GM19238 (cell line): ENCODE measurements around the gene DNAH2.

Source experiments
- DNase-seq: peaks from one replicate; pipeline ENCODE4 v3.0.0; 2011; ENCODE audit warnings: low spot score; ENCODE audit not compliant: insufficient read length

The DNAH2 gene

DNA sequence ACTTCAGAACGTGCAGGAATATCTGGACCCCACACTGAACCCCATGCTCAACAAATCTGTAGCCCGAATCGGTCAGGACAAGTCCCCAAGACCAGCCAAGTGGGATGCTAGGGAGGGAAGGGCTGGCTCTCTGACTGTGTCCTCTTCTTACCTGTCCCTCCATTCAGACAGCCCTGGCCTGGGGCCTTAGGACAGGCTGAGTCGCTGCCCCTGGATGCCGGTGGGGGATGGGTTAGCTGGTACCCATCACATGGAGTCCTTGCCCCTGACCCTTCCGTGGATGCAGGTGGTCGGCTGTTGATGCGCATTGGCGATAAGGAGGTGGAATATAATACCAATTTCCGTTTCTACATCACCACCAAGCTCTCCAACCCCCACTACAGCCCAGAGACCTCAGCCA is 100.5 kb downstream of the DNAH2 start:
- no peak for DNase-seq

DNA sequence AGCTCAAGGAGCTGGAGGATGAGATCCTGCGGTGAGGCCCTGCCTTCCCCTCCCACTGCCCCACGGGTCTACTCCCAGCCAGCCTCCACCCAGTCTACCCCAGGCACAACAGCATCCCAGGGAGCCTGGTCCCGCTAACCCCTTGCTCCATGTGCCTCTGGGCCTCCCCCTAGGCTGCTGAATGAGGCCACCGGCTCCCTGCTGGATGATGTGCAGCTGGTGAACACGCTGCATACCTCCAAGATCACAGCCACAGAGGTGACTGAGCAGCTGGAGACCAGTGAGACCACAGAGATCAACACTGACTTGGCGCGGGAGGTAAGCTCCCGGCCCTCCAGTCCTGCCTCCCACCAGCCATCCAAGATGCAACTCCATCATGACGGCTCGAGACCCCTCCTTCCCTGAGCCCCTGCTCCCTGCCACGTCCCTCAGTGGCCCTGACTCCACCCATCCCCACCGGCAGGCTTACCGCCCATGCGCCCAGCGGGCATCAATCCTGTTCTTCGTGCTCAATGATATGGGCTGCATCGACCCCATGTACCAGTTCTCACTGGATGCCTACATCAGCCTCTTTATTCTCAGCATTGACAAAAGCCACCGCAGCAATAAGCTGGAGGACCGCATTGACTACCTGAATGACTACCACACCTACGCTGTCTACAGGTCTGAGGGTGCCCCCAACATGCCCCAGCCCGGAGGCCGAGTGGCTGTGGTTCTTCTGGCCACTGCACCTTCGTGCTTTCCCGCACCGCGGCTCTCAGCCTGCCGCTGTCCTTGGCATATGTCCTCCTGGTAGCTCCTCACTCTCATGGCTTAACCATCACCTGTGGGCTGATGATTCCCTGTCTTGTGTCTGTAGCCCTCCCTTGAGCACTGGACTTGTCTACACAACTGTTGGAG is 101.5 kb downstream of the DNAH2 start:
- DNase-seq: no peak

DNA sequence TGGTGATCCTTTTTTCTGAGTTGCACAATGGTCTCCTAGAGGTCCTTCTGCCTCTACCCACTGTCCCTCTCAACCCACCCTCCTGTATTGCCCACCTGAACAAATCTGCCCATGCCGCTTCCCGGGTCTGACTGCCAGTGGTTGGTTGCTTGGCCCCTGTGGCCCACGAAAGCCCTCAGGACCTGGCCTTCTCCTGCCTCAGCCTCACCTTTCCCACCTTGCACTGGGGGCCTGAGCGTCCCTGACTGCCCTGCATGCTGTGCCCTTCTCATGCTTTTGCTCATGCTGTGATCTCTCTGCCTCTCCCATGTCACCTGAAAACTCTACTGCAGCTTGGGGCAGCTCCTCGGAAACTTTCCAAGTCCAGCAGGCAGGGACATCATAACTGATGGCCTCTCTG is 102.7 kb downstream of the DNAH2 start:
- no peak for DNase-seq

DNA sequence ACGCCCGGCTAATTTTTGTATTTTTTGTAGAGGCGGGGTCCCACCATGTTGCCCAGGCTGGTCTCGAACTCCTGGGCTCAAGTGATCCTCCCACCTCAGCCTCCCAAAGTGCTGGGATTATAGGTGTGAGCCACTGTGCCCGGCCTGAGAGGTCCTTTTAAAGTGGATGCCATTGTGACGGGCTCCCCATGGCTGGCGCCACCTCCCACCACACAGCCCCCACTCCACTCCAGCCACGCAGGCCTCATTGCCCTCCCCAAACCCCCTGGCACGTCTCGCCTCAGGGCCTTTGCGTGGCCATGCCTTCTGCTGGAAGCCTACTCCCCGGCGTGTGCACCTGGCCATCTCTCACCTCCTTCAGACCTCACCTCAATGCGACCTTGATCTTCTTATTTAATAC is 104.6 kb downstream of the DNAH2 start:
- no peak for DNase-seq

DNA sequence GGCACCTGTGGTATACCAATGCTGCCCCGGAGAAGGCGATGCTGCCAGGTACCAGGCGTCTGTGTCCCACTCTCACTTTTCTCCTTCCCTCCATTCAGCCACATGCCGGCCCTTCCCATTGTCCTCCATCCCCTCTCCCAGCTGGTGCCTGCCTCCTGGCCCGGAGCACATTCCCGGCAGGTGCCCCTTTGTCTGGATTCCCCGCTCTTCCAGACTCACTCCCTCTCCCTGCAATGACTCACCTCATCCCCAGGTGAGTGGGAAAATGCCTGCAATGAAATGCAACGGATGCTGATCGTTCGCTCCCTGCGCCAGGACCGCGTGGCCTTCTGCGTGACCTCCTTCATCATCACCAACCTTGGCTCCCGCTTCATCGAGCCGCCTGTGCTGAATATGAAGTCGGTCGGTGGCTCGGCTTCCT is 106.0 kb downstream of the DNAH2 start:
- no peak for DNase-seq

DNA sequence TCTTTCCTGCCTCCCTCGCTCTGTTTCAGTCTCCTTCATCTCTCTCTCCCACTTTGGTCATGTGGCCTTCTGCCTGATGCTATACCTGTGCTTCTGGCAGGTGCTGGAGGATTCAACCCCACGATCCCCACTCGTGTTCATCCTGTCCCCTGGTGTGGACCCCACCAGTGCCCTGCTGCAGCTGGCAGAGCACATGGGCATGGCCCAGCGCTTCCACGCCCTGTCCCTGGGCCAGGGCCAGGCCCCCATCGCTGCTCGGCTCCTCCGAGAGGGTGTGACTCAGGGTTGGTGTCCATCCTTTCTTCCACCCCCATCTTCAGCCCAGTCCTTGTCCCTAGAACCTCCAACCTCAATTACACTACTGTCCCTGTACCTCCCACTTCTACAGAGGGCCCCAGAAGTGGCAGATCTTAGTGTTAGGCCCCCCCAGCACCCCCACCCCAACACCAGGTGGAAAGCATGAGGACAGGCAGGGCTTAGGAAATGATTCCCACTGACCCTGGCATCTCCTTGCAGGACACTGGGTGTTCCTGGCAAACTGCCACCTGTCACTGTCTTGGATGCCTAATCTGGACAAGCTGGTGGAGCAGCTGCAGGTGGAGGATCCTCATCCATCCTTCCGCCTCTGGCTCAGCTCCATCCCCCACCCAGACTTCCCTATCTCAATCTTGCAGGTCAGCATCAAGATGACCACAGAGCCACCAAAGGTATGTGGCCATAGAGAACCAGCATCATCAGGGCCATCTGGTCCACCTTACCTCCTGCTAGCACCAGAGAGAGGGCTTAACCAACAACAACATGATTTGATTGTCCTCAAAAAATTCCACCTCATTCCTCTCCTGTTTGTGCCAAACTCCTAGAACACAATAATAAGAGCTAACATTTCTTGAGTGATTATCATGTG is 106.7 kb downstream of the DNAH2 start:
- no peak for DNase-seq

DNA sequence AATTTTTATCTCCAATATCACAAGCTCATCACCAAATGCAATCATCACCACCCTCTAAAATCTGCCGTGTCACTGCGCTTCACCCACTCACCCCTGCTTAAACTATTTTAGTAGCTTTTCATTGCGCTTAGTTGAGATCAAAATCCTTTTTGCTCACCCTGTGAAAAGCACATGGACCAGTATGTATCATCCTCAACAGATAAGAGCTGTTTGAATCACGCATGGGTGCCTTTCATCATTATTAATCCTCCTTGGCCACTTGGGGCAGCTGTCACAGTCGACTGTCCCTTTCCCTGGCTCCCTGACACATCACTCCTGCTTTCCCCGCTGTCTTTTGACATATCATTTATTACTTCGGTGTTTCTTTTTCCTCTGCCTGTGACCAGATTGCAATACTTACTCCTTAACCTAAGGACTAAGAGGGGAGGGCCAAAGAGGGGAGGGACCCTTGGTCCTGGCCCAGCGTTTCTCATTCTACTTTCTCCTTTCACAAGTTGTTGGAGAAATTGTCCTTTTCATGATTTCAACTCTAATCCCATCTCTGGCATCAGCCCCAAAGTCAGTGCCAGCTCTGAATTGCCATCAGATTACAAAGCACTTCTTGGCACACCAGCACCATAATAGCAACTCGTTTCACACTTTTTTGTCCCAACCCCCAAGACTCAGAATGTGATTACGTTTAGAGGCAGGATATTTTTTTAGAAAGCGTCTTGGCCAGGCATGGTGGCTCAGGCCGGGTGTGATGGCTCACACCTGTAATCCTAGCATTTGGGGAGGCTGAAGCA is 107.9 kb downstream of the DNAH2 start:
- DNase-seq: no peak

DNA sequence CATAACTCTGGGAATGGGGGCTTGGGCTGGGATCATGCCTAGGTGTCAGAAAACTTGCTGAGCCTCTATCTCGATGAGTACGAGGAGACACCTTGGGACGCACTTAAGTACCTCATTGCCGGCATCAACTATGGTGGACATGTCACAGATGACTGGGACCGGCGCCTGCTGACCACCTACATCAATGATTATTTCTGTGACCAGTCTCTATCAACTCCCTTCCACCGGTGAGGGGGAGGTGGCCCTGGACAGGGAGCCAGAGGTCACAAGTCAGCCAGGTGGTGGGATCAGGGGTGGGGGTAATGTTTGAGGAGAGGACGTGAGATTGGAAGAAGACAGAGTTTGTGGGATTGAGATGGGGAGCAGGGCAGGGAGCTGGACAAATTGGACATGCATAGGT is 113.1 kb downstream of the DNAH2 start:
- no peak for DNase-seq

DNA sequence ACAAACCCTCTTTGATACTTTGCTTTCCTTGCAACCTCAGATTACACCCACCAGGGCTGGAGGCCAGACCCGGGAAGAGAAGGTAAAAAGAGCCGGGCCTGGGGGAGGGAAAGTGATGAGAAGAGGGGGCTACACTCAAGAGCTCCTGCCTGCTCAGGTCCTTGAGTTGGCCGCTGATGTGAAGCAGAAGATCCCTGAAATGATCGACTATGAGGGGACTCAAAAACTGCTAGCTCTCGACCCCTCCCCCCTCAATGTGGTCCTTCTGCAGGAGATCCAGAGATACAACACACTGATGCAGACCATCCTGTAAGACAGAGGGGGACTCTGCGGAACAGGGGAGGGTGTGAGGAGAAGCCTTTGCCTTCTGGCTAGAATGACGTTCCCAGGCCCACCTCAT is 113.7 kb downstream of the DNAH2 start:
- no peak for DNase-seq

DNA sequence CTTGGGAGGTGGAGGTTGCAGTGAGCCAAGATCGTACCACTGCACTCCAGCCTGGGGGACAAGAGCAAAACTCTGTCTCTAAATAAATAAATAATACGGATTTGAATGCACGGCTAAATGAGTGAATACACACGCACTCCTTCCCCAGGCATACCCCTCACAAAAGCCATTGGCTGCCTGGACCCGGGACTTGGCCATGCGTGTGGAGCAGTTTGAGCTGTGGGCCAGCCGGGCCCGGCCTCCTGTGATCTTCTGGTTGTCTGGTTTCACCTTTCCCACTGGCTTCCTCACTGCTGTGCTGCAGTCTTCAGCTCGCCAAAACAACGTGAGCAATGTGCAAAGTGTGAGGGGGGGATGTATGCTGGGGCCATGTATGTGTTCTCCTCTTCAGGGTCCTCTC is 114.9 kb downstream of the DNAH2 start:
- DNase-seq: no peak

DNA sequence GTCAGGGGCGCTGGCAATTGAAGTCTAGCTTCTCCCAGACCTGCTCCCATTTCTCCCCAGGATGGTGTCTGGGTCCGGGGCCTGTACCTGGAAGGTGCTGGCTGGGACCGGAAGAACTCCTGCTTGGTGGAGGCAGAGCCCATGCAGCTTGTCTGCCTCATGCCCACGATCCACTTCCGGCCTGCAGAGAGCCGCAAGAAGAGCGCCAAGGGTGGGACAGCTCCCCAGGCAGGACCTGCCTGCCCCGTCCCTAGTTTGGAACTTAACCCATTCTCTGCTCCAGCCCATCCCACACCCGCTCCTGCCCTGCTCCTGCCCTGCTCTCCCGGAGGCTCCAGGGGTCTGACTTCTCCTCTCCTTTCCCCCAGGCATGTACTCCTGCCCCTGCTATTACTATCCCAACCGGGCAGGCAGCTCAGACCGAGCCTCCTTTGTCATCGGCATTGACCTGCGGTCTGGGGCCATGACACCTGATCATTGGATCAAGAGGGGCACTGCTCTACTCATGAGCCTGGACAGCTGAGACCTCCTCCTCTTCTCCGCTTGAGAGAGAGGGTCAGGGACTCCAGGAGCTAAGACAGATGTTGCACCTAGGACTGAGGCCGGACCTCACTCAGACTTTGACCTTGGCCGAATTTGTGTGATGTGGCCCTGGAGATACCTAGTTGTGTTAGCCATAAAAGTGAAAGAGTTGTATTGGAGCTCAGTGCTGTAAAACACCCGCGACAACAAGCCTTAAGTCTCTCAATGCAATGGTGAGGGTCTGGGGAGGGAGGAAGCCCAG is 115.7 kb downstream of the DNAH2 start:
- no peak for DNase-seq

DNA sequence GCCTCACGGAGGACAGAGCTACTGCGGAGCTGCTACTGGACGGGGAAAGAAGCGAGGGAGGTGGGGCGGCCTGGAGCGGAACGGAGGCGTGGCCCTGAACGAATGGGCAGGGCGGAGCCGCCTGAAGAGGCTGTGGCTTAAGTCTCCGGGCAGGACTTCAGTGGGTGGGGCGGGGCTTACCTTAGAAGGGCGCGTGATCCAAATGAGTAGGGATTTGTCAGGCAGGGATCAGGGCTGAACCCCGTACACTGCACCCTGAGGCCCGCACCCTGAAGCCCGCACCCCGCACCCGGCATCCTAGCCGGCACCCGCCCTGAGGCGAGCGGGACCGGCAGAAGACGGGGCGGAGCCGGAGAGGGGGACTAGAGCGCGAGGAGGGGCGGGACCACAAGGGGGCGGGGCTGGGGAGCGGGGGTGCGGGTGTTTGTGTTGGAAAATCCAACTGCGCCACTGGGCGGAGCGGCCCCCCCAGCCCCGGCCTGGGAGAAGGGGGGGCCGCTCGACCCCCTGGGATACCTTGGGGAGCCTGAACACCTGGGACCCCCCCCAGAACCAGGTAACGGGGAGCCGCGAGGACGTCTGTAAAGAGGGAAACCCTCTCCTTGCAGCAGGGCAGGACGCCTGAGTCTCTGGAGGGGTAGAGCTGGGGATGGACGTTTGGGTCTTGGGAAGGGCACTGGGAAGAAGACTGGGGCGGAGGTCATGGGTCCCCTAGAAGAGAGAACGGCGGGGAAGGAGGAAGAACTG is 116.4 kb downstream of the DNAH2 start, which contains the start of gene KDM6B:
KDM6B (plus strand) TSS at position 423 of the 747 bp plus-strand sequence. CDS start 11,338 bp downstream, outside the sequence.
- DNase-seq: peak; percentile 91

DNA sequence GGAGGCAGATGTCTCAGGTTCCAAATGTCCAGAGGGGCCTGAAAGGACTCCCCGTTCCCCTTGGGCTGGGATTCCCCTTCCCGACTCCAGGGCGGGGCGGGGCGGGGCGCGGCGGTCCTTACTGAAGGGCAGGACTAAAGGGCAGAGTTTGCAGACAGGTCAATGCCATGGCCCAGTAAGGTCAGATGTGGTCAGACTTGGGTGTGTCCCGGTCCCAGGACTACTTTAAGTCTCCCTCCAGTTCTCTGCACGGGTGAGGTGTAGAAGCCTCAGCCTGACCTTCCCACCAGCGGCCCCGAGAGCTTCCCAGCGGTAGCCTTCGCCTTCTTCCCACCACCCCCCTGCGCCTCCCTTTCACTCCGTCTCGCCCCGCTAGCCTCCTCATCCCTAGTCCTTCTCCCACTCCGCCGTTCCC is 117.0 kb downstream of the DNAH2 start:
- no peak for DNase-seq

DNA sequence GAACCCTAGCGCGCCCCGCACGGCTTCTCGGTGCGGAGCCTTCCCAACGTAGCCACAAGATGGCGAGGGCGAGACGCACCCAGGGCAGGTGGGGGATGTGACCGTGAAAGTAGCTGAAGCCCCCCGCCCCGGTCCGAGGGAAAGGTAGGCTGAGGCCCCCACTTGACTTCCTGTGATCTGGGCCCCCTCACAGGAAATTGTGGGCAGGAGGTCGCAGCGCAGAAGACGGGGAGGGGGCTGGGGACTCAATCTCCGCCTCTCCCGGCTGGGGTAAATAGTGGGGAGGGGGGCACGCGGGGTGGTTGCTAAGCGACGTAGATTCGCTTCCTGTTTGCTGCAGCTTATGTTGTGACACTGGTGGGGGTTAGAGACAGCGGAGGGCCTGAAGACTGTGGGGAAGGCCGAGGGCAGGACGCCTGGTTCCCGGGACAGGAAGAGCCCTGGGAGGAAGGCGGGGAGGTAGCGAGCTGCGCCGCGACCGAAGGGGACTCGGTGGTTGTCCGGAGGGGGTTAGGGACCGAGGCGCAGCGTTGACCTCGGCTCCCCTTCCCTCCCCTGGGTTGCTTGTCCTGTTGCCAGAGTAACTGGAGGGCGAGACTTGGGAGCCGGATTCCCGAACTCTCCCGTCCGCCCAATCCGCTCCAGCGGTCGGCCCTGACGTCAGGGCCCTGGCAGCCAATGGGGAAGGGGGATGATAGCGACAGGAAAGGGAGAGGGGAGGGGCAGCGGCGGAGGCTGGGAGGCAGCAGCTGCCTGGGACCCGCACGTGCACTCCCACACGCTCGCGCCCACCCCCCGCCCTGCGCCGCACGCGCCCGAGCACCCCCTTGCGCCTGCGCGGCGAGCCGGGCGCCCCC is 117.6 kb downstream of the DNAH2 start:
- peak; percentile 86 for DNase-seq

DNA sequence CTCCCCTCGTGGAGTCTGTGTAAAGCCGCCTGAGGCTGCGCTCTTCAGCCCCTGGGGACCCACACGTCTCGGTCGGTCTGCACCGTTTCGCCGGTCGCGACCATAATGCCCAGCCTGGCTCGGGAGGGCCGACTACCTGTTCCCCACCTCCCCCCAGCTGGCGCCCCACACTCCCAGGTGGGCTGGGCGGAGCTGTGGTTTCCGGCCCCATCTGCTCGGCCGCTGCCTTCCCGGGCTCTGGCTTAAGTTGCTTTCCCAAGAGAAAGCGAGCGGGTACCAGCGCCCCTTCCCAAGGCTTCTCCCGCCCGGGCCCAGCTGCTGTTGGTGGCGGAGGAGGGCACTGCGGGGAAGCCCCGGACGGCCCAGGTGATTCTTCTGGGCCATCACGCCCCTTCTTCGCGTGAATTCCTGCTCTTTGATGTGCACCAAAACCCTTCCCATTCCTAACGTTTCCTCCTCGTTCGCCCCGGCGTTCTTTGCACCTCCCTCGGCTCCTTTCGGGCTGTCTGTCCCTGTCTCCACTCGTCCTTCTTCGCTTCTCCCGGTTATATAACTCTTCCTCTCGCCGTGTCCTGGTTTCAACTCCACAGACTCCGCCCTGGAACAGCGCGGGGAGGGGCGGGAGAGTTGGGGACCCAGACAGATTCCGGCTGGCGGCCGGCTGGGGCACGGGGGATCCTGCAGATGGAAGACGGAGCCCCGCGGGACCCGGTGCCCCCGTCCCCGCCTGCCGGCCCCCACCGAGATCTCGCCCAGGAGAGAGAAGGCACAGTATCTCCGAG is 118.5 kb downstream of the DNAH2 start:
- DNase-seq: no peak

DNA sequence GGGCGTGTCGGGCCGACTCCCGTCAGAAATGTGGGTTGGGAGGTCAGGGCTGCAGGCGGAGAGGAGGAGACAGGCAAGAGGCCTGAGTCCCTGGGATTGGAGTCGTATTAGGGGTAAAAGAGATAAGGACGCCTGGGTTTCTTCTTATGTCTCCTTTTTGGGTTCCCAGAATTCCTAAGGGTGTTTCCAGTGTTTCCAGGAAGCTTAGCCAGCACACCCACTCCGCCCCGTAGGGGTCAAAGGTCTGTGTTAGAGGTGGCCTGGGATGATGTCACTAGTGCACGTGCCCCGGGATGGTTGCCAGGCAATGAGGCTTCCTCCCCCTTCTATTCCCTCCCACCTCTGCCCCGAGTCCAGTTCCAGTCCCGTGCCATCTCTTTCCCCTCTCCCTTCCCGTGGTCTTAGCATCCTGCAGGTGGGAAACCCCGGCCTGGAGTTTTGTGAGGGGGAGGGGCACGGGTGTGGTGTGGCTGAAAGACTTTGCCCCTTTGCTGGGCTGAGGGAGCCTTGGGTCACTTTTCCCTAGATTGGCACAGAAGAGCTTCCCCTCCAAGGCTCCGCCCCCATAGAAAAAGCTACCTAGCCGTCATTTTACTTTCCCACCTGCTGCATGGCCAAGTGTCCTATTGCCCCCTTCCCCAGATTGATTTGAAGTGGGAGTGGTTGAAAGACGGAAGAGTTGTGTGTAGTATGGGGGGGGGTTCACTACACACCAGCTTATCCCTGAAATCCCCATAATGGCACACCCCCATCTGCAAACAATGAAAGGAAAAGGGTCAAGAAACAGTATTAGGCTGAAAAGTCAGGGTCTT is 119.3 kb downstream of the DNAH2 start:
- DNase-seq: peak; percentile 64

DNA sequence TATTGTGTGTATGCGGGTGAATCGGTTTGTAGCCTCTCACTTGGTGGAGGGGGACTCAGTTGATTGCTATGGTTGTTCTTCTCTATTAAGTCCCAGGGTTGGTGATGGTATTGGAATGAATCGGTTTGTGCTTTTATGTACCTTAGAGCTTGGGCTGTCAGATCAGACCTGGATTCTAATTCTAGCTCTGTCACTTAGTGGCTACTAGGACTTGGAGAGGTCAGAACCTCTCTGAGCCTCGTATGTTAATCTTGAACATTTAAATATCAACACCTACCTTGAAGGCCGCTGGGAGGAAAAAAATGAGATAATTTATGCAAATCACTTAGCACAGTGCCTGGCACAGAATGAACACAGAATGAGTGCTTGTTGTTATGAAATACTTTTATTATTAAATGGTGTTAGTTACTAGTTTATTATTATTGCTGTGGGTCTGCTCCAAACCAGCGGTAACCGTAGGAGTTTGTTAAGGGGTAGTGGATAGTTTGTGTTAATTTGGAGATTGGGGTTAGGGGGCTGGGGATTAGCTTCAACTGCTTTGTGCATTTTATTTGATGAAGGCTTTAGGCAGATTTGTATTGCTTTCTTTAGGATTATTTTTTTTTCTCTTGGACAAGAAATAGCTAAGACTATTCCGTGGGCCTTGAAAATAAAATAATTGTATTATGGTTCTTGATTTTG is 120.0 kb downstream of the DNAH2 start:
- DNase-seq: no peak
